K562 (cell line): ENCODE measurements around the gene CHCHD1. TPM values are rescaled to one million over a fixed set of nuclear protein-coding genes. Genes with fewer than 3 reads are reported as not detected.

ENCODE experiments used
- ATAC-seq: fragments of 200-7000 bp; cut with Tn5 transposase; 3 replicates; pipeline ENCODE4 v1.9.1; 2020; ENCODE audit warnings: moderate library complexity
- BruUV-seq: library from RNA; stranded (reverse); fragments of 400-500 nt; replicated peaks from 2 replicates; lab custom pipeline; 2021; lab: Mats Ljungman, UMichigan
- CTCF ChIA-PET: fragments of 300-600 bp; formaldehyde crosslinking; extraction: SDS; loops from one replicate; lab custom pipeline; 2021; ENCODE audit warnings: low intra/inter-chr PET ratio; lab: Yijun Ruan, JAX
- POLR2A ChIA-PET: fragments of 300-600, 350-650 bp; sonication (Branson Sonifier 250); formaldehyde crosslinking; extraction: SDS; loops from one replicate; lab custom pipeline; 2021; ENCODE audit warnings: antibody characterized with exemption, inconsistent platforms; lab: Yijun Ruan, JAX
- DNase-seq, 4 experiments: peaks; one replicate each; pipeline versions ENCODE4 v3.0.0 to v3.0.0-alpha.2; 2011 to 2018; ENCODE audit warnings: low spot score in 3 of 4, mixed read lengths in 3 of 4; ENCODE audit errors: extremely low read depth in 1 of 4
- FAIRE-seq: peaks from 2 replicates; lab custom pipeline; 2011; peaks lifted over from hg19 to GRCh38; lab: Jason Lieb, UNC
- H2AFZ ChIP-seq: 2 replicates; pipeline ENCODE4 v1.6.0; 2011; ENCODE audit warnings: low read depth, low read length, control low read depth, inconsistent platforms
- H3K27ac ChIP-seq: fragments of 200-600 bp; 3 replicates; pipeline ENCODE4 v1.8.0; 2011; ENCODE audit warnings: low read depth, mild to moderate bottlenecking, control low read depth, inconsistent platforms, low read length, moderate library complexity, mixed read lengths; ENCODE audit errors: extremely low read depth
- H3K27me3 ChIP-seq, 2 experiments: fragments of 300-600 bp in 1 of 2; 2 replicates in 1 of 2; 3 replicates in 1 of 2; pipeline versions ENCODE4 v1.6.0 to v1.8.0; 2011; ENCODE audit warnings: inconsistent platforms in 2 of 2, low read length in 2 of 2, mild to moderate bottlenecking in 1 of 2, mixed read lengths in 1 of 2, moderate library complexity in 1 of 2; ENCODE audit not compliant: control insufficient read depth in 2 of 2, insufficient read depth in 2 of 2
- H3K36me3 ChIP-seq: fragments of 300-600 bp; 3 replicates; pipeline ENCODE4 v1.8.0; 2011; ENCODE audit warnings: mild to moderate bottlenecking, low read length, inconsistent platforms; ENCODE audit not compliant: control insufficient read depth, insufficient read depth
- H3K4me1 ChIP-seq, 2 experiments: fragments of 200-600 bp in 1 of 2; replicated peaks in 1 of 2; 2 replicates in 1 of 2; 3 replicates in 1 of 2; pipeline versions ENCODE4 v1.5.1 to v1.8.0; 2011; ENCODE audit warnings: inconsistent platforms in 2 of 2, low read length in 2 of 2, mild to moderate bottlenecking in 1 of 2, mixed read lengths in 1 of 2, moderate library complexity in 1 of 2; ENCODE audit not compliant: control insufficient read depth in 2 of 2, insufficient read depth in 2 of 2
- H3K4me2 ChIP-seq: 2 replicates; pipeline ENCODE4 v1.6.1; 2011; ENCODE audit warnings: low read length, control low read depth, inconsistent platforms, mixed read lengths; ENCODE audit not compliant: insufficient read depth
- H3K4me3 ChIP-seq: fragments of 200-600 bp; sonication (generic), shearing (Covaris generic); 2 replicates; pipeline ENCODE4 v1.5.1; 2016; ENCODE audit warnings: control low read depth, inconsistent platforms
- H3K79me2 ChIP-seq: fragments of 200-600 bp; 3 replicates; pipeline ENCODE4 v1.8.0; 2011; ENCODE audit warnings: low read length, inconsistent platforms; ENCODE audit not compliant: control insufficient read depth, insufficient read depth
- H3K9ac ChIP-seq, 2 experiments: 2 replicates each; pipeline versions ENCODE4 v1.6.0 to v1.6.1; 2011; ENCODE audit warnings: low read depth in 2 of 2, low read length in 2 of 2, control low read depth in 1 of 2, inconsistent platforms in 1 of 2, mild to moderate bottlenecking in 1 of 2, mixed read lengths in 1 of 2; ENCODE audit not compliant: insufficient read depth in 1 of 2
- H3K9me1 ChIP-seq: one replicate; pipeline ENCODE4 v1.6.0; 2011; ENCODE audit warnings: inconsistent platforms, mild to moderate bottlenecking, low read length, moderate library complexity; ENCODE audit not compliant: control insufficient read depth, insufficient read depth
- H3K9me3 ChIP-seq: replicated peaks from 2 replicates; pipeline ENCODE4 v1.5.1; 2011; ENCODE audit warnings: low read depth, low read length, inconsistent platforms; ENCODE audit not compliant: control insufficient read depth, insufficient read depth
- H4K20me1 ChIP-seq: replicated peaks from 2 replicates; pipeline ENCODE4 v1.6.1; 2011; ENCODE audit warnings: low read length, inconsistent platforms, mixed read lengths; ENCODE audit not compliant: control insufficient read depth, insufficient read depth
- BCOR ChIP-seq: fragments of 450-650 bp; IDR thresholded peaks from 2 replicates; pipeline ENCODE4 v1.6.1; 2016
- FOXA3 ChIP-seq, 2 experiments: fragments of 450-650 bp in 1 of 2; sonication (generic) in 1 of 2; formaldehyde crosslinking; IDR thresholded peaks in 1 of 2; conservative IDR thresholded peaks in 1 of 2; 2 replicates each; pipeline versions ENCODE4 v1.4.0 to v1.8.0; 2020 to 2022; ENCODE audit warnings: mild to moderate bottlenecking in 2 of 2, missing genetic modification reagents in 1 of 2
- KLF13 ChIP-seq: fragments of 450-650 bp; IDR thresholded peaks from 2 replicates; pipeline ENCODE4 v1.6.1; 2016; ENCODE audit warnings: missing genetic modification characterization, low read depth, mild to moderate bottlenecking, missing compliant biosample characterization, moderate library complexity, borderline replicate concordance
- NFIX ChIP-seq: fragments of 250-450 bp; sonication (Bioruptor Pico); IDR thresholded peaks from 2 replicates; pipeline ENCODE4 v1.4.0; 2020; ENCODE audit warnings: low read depth, mild to moderate bottlenecking, moderate library complexity
- PHF20 ChIP-seq: fragments of 450-650 bp; IDR thresholded peaks from 2 replicates; pipeline ENCODE4 v1.6.1; 2018; ENCODE audit not compliant: partially characterized antibody
- ZNF121 ChIP-seq: sonication (generic); formaldehyde crosslinking; conservative IDR thresholded peaks from 2 replicates; pipeline ENCODE4 v1.8.0; 2022; ENCODE audit warnings: missing genetic modification reagents
- ZNF431 ChIP-seq: sonication (generic); formaldehyde crosslinking; IDR thresholded peaks from 2 replicates; pipeline ENCODE4 v1.8.0; 2022; ENCODE audit warnings: mild to moderate bottlenecking, missing genetic modification reagents
- ZNF584 ChIP-seq: fragments of 200-800 bp; sonication (Bioruptor generic); IDR thresholded peaks from 2 replicates; pipeline ENCODE4 v1.6.1; 2016; ENCODE audit warnings: low read depth, mild to moderate bottlenecking, missing genetic modification characterization, missing compliant biosample characterization
- WGBS: fragments of 100-300 bp; shearing (Covaris generic); methylation state at CpG from one replicate; pipeline ENCODE4 v1.1.6; 2016; ENCODE audit warnings: low coverage, mixed read lengths; ENCODE audit not compliant: insufficient coverage; ENCODE audit errors: missing lambda C conversion rate; 5-methylcytosine and 5-hydroxymethylcytosine counted together
- in situ Hi-C: fragments of 300-500 bp; cut with MboI; formaldehyde crosslinking; loops from 4 replicates; pipeline ENCODE4 v1.15.0; 2018; ENCODE audit warnings: inconsistent platforms, mixed read lengths
- intact Hi-C: fragments of 100-400 bp; cut with micrococcal nuclease; formaldehyde crosslinking; loops from 2 replicates; pipeline ENCODE4 v1.14.2; 2022
- polyA plus RNA-seq, 8 experiments: library from polyadenylated mRNA; depleted of rRNA in 4 of 8; stranded (reverse) in 5 of 8; unstranded in 3 of 8; fragments of >200 nt; fragmentation: Nextera tagmentation in 2 of 8; fragmentation: Illumina TruSeq in 1 of 8; extraction: Ambion mirVana in 2 of 8; extraction: Trizol in 1 of 8; gene quantifications; 2 replicates each; pipeline versions ENCODE4 v1.2.1 to v1.2.3, GENCODE V29; 2011 to 2014; ENCODE audit warnings: inconsistent platforms in 1 of 8, missing spikeins in 1 of 8
- total RNA-seq, 7 experiments: library from RNA; depleted of rRNA in 6 of 7; stranded (reverse); fragments of >200 nt in 6 of 7; fragmentation: Illumina TruSeq in 2 of 7; extraction: Trizol in 2 of 7; gene quantifications; 2 replicates each; pipeline versions ENCODE4 v1.2.1 to v1.2.3, GENCODE V29; 2011 to 2021; ENCODE audit warnings: low replicate concordance in 1 of 7

Gene CHCHD1
- total and polyA plus RNA-seq, 9 of the 15 experiments (the other 6 are each of a cell fraction or from before 2014, with no cell fraction given) = 52.9 to 126 (median 83.4) TPM

- Histone ChIP-seq H3K4me3 (no peak overlapping the region), H3K4me1 (peaks cover 21 to 23% of the 10 kb centered on the region in 2 experiments), H3K36me3 (peaks cover 62% of the 10 kb centered on the region), H3K9me1 (no peaks in the 10 kb centered on the region), H3K79me2 (peaks cover 94% of the 10 kb centered on the region), H3K9me3 (no peaks in the 10 kb centered on the region), H3K4me2 (no peak overlapping the region), H2AFZ (no peak overlapping the region), H3K27ac (no peak overlapping the region), H3K27me3 (no peaks in the 10 kb centered on the region), H4K20me1 (peaks cover 13% of the 10 kb centered on the region), H3K9ac (no peak overlapping the region)
- DNase-seq (no peak), FAIRE-seq (no peak), ATAC-seq (no peak)
- BruUV-seq = no TSS peak
- ChIA-PET CTCF (interaction anchor here (0.6 kb wide), 1 partner anchor 161 kb away, joined by 4 read pairs; no protein-coding TSS in a partner anchor), POLR2A (interaction anchor here (0.6 to 6.2 kb wide), 7 partner anchors 8 to 337 kb away, joined by 3 to 113 read pairs (median 5); a partner anchor contains a TSS)
- 96% methylated on average over 4 of the region's 5 CpGs for WGBS
- no peak for TF ChIP-seq ZNF584 (CRISPR knock-in tag)
- TF ChIP-seq ZNF121 (CRISPR knock-in tag) = peak; percentile 62
- TF ChIP-seq PHF20 = no peak
- peak; percentile 15; the same call in 1 of the 2 replicates for TF ChIP-seq BCOR
- TF ChIP-seq FOXA3 (CRISPR knock-in tag; conservative IDR thresholded peaks at IDR 0.05 in 1 of 2, IDR thresholded peaks at IDR 0.05 in 1 of 2) = no peak
- no peak for TF ChIP-seq ZNF431 (CRISPR knock-in tag)
- TF ChIP-seq NFIX (CRISPR knock-in tag) = no peak
- TF ChIP-seq KLF13 = no peak
- in situ Hi-C loops = loop anchor here (5.0 to 10.0 kb wide), 2 partner anchors 98 to 124 kb away; partner anchors contain the start of gene SYNPO2L
- intact Hi-C loops = no loop called here
These were observed 2.8 kb upstream of the CHCHD1 start for GRCh38 chr10:73779018-73779417.
